OCI-LY7 (cell line): Measurements from ENCODE around the gene ATXN1. TPM values are rescaled to one million over a fixed set of nuclear protein-coding genes. Genes with fewer than 3 reads are reported as not detected.

Experiments
- BruUV-seq: library from RNA; stranded (reverse); fragments of 400-500 nt; replicated peaks from 2 replicates; lab custom pipeline; 2021; lab: Mats Ljungman, UMichigan
- CTCF ChIA-PET: fragments of 300-600 bp; sonication (Branson Sonifier 250); formaldehyde crosslinking; loops from one replicate; lab custom pipeline; 2022; ENCODE audit warnings: antibody characterized with exemption; ENCODE audit not compliant: unreplicated experiment; lab: Charles Lee
- POLR2A ChIA-PET: fragments of 300-600 bp; sonication (Branson Sonifier 250); formaldehyde crosslinking; loops from one replicate; lab custom pipeline; 2022; ENCODE audit warnings: antibody characterized with exemption; lab: Charles Lee
- DNase-seq: peaks from one replicate; pipeline ENCODE4 v3.0.0-alpha.2; 2015; ENCODE audit warnings: low spot score
- H2AFZ ChIP-seq: fragments of 200-600 bp; sonication (generic), shearing (Covaris generic); 2 replicates; pipeline ENCODE4 v1.6.1; 2014; ENCODE audit warnings: mild to moderate bottlenecking, antibody characterized with exemption, low read length, moderate library complexity
- H3K27ac ChIP-seq: fragments of 200-600 bp; sonication (generic); 2 replicates; pipeline ENCODE4 v1.5.1; 2014; ENCODE audit warnings: mixed run types, low read depth, mild to moderate bottlenecking, moderate library complexity, low read length, inconsistent platforms; ENCODE audit not compliant: poor library complexity, severe bottlenecking
- H3K36me3 ChIP-seq: fragments of 200-600 bp; sonication (generic); 2 replicates; pipeline ENCODE4 v1.6.1; 2014; ENCODE audit warnings: mild to moderate bottlenecking, antibody characterized with exemption, low read length, moderate library complexity, mixed read lengths; ENCODE audit not compliant: insufficient read depth
- H3K4me1 ChIP-seq: fragments of 200-600 bp; sonication (generic); 2 replicates; pipeline ENCODE4 v1.5.1; 2014; ENCODE audit warnings: mild to moderate bottlenecking, low read length; ENCODE audit not compliant: insufficient read depth, poor library complexity, severe bottlenecking
- H3K4me2 ChIP-seq: fragments of 200-600 bp; sonication (generic); 2 replicates; pipeline ENCODE4 v1.6.1; 2014; ENCODE audit warnings: mild to moderate bottlenecking, low read length
- H3K4me3 ChIP-seq: fragments of 200-600 bp; sonication (generic); 2 replicates; pipeline ENCODE4 v1.5.1; 2014; ENCODE audit warnings: mild to moderate bottlenecking, low read depth, low read length; ENCODE audit not compliant: poor library complexity, severe bottlenecking
- H3K79me2 ChIP-seq: fragments of 200-600 bp; sonication (generic); 2 replicates; pipeline ENCODE4 v1.6.1; 2016; ENCODE audit warnings: low read depth, mild to moderate bottlenecking, low read length, moderate library complexity, mixed read lengths; ENCODE audit not compliant: insufficient read depth
- H3K9me2 ChIP-seq: fragments of 200-600 bp; sonication (generic); 2 replicates; pipeline ENCODE4 v1.6.1; 2016; ENCODE audit warnings: mild to moderate bottlenecking, low read length, mixed read lengths; ENCODE audit not compliant: insufficient read depth
- H3K9me3 ChIP-seq: fragments of 200-600 bp; sonication (generic); 2 replicates; pipeline ENCODE4 v1.6.1; 2014; ENCODE audit warnings: mild to moderate bottlenecking, mixed run types, low read length, mixed read lengths
- H4K20me1 ChIP-seq: fragments of 200-600 bp; sonication (generic); 2 replicates; pipeline ENCODE4 v1.6.1; 2014; ENCODE audit warnings: mild to moderate bottlenecking, antibody characterized with exemption, low read length, moderate library complexity, mixed read lengths; ENCODE audit not compliant: insufficient read depth
- EZH2phosphoT487 ChIP-seq: fragments of 200-600 bp; sonication (generic); IDR thresholded peaks from 2 replicates; pipeline ENCODE4 v1.6.1; 2018; ENCODE audit warnings: low read depth, borderline replicate concordance, mild to moderate bottlenecking, mixed run types, antibody characterized with exemption, low read length, moderate library complexity, mixed read lengths
- intact Hi-C: fragments of 100-400 bp; cut with micrococcal nuclease; formaldehyde crosslinking; loops from one replicate; pipeline ENCODE4 v1.10.0; 2022; ENCODE audit not compliant: unreplicated experiment
- total RNA-seq, 2 experiments: library from RNA; depleted of rRNA in 1 of 2; stranded (reverse); fragments of >200 nt in 1 of 2; shearing (Covaris generic) in 1 of 2; gene quantifications; 2 replicates each; pipeline ENCODE4 v1.2.3, GENCODE V29; 2014 to 2022
- TF ChIP-seq, protein P1 (sequence below): fragments of 200-600 bp; sonication (generic); conservative IDR thresholded peaks from 2 replicates; pipeline ENCODE4 v1.5.1; 2014; ENCODE audit warnings: mild to moderate bottlenecking, antibody characterized with exemption, low read length, moderate library complexity, mixed read lengths

Gene ATXN1
- total RNA-seq, 2 experiments from 2014 or later: not detected

DNA sequence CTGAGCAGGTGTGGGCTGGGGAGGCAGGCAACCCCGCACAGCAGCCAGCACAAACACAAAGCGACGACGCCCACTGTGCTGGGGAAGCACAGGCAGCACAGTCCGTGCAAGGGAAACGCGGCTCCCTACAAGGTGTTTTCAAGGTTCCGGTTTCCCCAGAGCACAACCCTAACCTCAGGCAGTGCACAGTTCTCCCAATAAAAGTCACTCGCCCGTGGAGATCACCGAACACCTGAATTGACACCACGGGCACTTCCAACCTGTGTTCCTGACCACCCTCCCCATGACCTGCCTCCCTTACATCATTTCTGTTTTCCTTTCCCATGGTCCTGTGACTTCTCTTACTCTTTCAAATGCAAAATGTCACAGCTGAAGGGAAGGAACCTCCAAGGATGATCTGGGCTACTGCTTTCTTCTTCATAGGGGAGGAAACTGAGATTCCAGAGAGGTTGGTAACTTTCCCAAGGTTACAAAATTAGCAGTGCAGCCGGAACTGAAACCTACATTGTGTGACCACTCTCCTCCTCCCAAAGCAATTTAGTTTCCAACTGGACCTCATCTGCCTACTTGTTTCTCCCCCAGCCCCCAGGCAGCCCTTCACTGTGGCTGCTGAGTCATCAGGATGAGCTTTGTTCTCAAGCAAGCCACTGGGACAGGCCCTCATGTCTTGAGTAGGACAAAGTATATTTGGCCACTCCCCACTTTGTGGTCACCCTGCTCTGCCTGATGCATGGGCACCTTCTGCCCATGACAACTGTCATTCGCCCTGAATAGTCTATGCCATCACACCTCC, 125.3 kb downstream of the ATXN1 start:
- Histone ChIP-seq H3K4me2 (no peak overlapping the region), H3K9me3 (no peaks in the 10 kb centered on the region), H3K36me3 (no peaks in the 10 kb centered on the region), H3K27ac (no peak overlapping the region), H2AFZ (no peak overlapping the region), H3K4me3 (no peak overlapping the region), H3K4me1 (no peaks in the 10 kb centered on the region), H3K9me2 (no peaks in the 10 kb centered on the region), H4K20me1 (no peaks in the 10 kb centered on the region), H3K79me2 (no peaks in the 10 kb centered on the region)
- no peak for TF ChIP-seq EZH2phosphoT487
- TF ChIP-seq, protein P1, sequence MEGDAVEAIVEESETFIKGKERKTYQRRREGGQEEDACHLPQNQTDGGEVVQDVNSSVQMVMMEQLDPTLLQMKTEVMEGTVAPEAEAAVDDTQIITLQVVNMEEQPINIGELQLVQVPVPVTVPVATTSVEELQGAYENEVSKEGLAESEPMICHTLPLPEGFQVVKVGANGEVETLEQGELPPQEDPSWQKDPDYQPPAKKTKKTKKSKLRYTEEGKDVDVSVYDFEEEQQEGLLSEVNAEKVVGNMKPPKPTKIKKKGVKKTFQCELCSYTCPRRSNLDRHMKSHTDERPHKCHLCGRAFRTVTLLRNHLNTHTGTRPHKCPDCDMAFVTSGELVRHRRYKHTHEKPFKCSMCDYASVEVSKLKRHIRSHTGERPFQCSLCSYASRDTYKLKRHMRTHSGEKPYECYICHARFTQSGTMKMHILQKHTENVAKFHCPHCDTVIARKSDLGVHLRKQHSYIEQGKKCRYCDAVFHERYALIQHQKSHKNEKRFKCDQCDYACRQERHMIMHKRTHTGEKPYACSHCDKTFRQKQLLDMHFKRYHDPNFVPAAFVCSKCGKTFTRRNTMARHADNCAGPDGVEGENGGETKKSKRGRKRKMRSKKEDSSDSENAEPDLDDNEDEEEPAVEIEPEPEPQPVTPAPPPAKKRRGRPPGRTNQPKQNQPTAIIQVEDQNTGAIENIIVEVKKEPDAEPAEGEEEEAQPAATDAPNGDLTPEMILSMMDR: no peak
- BruUV-seq: no TSS peak
- intact Hi-C loops: no loop called here
- DNase-seq: no peak
- ChIA-PET POLR2A (interaction anchor here (0.6 to 2.4 kb wide), 3 partner anchors 10 to 16 kb away, joined by 3 to 10 read pairs (median 7); no protein-coding TSS in a partner anchor), CTCF (no interaction called here)

DNA sequence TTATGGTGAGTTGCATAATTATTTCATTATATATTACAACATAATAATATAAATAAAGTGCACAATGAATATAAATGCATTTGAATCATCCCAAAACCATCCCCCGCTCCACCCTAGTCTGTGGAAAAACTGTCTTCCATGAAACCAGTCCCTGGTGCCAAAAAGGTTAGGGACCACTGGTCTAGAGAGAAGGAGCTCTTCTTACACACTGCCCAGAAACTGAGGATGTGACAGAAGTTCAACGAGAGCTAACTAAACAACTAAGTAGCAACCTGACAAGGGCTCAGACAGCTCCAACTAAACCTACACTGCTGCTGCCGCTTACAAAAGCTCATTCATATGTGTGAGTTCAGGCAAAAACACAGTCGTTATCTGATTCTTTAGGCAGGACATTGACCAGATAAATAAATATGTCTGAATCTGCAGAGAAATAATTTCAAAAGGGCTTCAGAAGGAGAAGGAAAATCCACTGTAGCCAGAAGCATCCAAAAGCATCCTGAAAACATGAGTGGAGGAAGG, 125.9 kb downstream of the ATXN1 start:
- H3K36me3 ChIP-seq: no peaks in the 10 kb centered on the region
- CTCF ChIA-PET: no interaction called here
- POLR2A ChIA-PET: interaction anchor here (1.1 to 2.4 kb wide), 3 partner anchors 10 to 15 kb away, joined by 3 to 10 read pairs (median 7); no protein-coding TSS in a partner anchor

More for the DNA sequence above, 125.9 kb downstream of the ATXN1 start:
- no peaks in the 10 kb centered on the region for H4K20me1 ChIP-seq
- H3K4me2 ChIP-seq: no peak overlapping the region
- no peaks in the 10 kb centered on the region for H3K79me2 ChIP-seq
- H3K9me3 ChIP-seq: no peaks in the 10 kb centered on the region
- TF ChIP-seq, protein P1: no peak
- no peak for TF ChIP-seq EZH2phosphoT487
- H3K4me3 ChIP-seq: no peak overlapping the region
- DNase-seq: no peak
- H2AFZ ChIP-seq: no peak overlapping the region
- intact Hi-C loops: no loop called here
- no peaks in the 10 kb centered on the region for H3K9me2 ChIP-seq
- no TSS peak for BruUV-seq
- no peak overlapping the region for H3K27ac ChIP-seq
- no peaks in the 10 kb centered on the region for H3K4me1 ChIP-seq
